ENCODE measurements around the gene CACNA2D2.

CACNA2D2 gene

GRCh38 chr3:50486219-50486888 lies 17.1 kb downstream of the CACNA2D2 start:
- TF ChIP-seq CTCF (IDR thresholded peaks at IDR 0.05; ENCODE audit: low read depth, low read length) = no peak
- no peak for DNase-seq (ENCODE audit: low read depth in 2 of 2)
- H3K4me3 ChIP-seq (replicated peaks in 1 of 2; ENCODE audit: low read depth in 2 of 2, low read length in 2 of 2) = no peak overlapping the region

GRCh38 chr3:50484722-50485121 lies 18.7 kb downstream of the CACNA2D2 start:
- TF ChIP-seq CTCF (IDR thresholded peaks at IDR 0.05; ENCODE audit: low read depth, low read length) = no peak
- H3K4me3 ChIP-seq (replicated peaks in 1 of 2; ENCODE audit: low read depth in 2 of 2, low read length in 2 of 2) = no peak overlapping the region
- DNase-seq (ENCODE audit: low read depth in 2 of 2) = no peak

GRCh38 chr3:50483374-50483773 lies 20.1 kb downstream of the CACNA2D2 start:
- no peak for TF ChIP-seq CTCF (IDR thresholded peaks at IDR 0.05; ENCODE audit: low read depth, low read length)
- no peak overlapping the region for H3K4me3 ChIP-seq (replicated peaks in 1 of 2; ENCODE audit: low read depth in 2 of 2, low read length in 2 of 2)
- no peak for DNase-seq (ENCODE audit: low read depth in 2 of 2)

GRCh38 chr3:50481992-50482391 lies 21.4 kb downstream of the CACNA2D2 start:
- TF ChIP-seq CTCF (IDR thresholded peaks at IDR 0.05; ENCODE audit: low read depth, low read length) = no peak
- no peak for DNase-seq (ENCODE audit: low read depth in 2 of 2)
- H3K4me3 ChIP-seq (replicated peaks in 1 of 2; ENCODE audit: low read depth in 2 of 2, low read length in 2 of 2) = no peak overlapping the region

DNA sequence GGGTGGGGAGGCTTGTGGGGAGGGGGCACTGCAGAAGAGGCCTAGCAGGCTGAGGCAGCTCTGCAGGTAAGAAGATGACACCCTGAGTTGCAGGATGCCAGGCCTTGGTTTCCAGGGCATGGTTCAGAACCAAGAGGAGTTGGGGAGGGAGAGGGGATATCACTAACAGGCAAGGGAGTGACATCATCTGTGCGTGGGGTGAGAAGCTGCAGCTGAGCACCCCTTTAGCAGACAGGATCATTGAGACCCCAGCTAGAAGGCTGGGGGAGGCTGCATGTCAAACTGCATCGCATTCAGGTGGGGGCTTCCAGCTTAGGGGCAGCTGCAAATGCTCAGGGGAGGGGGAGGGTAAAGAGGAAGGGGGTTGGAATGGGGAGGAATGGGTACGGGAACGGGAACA lies 23.0 kb downstream of the CACNA2D2 start:
- no peak for TF ChIP-seq CTCF (IDR thresholded peaks at IDR 0.05; ENCODE audit: low read depth, low read length)
- no peak for DNase-seq (ENCODE audit: low read depth in 2 of 2)

DNA sequence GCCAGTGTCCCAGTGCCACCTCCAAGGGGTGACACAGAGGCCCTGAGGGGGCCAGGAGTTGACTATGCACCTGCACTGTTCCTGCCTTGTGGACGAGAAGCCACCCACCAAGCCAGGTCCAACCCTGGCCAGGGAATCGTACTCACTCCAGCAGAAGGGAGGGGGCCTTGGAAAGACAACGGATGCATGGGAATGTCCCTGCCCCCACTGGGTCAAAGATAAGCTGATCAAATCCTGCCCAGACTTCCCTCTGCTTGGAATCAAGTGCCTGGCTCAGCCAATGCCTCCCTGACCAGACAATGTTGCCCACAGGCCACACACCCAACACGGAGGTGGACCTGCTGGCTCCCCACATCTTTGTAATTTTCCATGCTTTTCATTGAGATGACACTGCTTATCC lies 23.9 kb downstream of the CACNA2D2 start:
- DNase-seq (ENCODE audit: low read depth in 2 of 2) = no peak
- TF ChIP-seq CTCF (IDR thresholded peaks at IDR 0.05; ENCODE audit: low read depth, low read length) = no peak
- H3K4me3 ChIP-seq (replicated peaks in 1 of 2; ENCODE audit: low read depth in 2 of 2, low read length in 2 of 2) = no peak overlapping the region

More for the DNA sequence above, 23.0 kb downstream of the CACNA2D2 start:
- H3K4me3 ChIP-seq (replicated peaks in 1 of 2; ENCODE audit: low read depth in 2 of 2, low read length in 2 of 2) = no peak overlapping the region

Data from cardiac fibroblast (primary cell).